ENCODE results near the gene KDM4B. TPM values are rescaled to one million over a fixed set of nuclear protein-coding genes. Genes with fewer than 3 reads are reported as not detected.
A peak's percentile ranks its signal among the peaks of the same experiment; 100 is the strongest.
"Not testable (repeated sequence)": the region's sequence is repeated elsewhere in the genome, so short reads cannot be mapped to it uniquely, and the experiment has no call there.

The KDM4B gene
- total RNA-seq, 1 donor from 2014 or later, result 22.4 TPM

DNA sequence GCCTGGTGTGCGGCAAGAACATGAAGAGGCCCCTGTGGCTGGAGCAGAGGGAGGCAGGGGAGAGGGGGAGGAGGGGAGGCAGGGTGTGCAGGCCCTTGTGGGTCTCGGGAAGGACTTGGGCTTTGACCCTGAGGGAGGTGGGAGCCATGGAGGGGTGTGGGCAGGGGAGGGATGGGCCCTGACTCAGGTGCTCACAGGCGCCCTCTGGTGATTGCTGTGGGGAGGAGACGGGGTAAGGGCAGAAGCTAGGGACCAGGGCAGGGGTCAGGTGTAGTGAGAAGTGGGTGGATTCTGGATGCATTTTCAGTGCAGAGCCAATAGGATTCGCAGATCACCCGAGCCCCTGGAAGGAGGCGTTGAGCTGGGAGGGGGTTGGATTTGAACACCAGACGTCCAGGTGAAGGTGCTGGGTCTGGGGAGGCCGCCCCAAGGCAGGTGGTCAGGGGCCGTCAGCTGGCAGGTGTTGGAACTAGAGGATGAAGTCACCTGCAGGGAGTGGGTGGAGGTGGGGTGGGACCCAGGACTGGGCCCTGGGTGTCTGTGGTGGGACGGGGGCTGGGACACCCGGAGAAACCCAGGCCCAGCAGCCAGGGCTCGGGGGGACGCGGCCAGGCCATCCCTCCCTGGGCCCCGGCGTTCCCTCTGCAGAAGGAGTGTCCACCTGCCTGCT is 185.4 kb downstream of the KDM4B start:
- peak; percentile 20 for ATAC-seq

DNA sequence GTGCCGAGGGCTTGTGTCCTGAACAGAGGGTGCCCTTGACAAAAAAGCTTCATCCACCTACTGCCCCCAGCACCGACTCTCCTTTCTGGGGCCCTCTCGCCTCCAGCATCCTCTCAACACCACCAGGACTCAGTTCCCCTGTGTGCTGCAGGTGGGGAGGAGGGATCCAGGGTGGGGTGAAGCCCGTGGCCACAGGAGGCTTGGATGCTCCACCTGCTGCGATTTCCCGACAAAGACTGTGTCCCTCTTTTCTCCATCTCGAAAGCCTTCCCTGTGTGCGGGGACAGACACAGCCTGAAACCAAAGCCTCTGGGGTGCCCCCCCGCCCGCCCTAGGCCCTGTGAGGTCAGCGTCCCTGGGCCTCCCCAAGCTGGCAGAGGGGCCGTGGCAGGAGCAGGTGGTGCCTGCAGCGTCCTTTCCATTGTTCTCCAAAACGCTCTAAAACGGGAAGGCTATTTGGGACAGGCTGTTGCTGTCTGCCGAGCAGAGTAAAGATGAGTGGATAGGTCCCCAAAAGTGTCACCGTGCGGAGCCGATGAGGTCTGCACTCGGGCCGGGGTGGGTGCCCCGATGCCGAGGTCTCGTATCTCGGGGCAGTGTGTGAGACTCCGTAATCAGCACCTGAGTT is 186.0 kb downstream of the KDM4B start:
- ATAC-seq, result no peak

DNA sequence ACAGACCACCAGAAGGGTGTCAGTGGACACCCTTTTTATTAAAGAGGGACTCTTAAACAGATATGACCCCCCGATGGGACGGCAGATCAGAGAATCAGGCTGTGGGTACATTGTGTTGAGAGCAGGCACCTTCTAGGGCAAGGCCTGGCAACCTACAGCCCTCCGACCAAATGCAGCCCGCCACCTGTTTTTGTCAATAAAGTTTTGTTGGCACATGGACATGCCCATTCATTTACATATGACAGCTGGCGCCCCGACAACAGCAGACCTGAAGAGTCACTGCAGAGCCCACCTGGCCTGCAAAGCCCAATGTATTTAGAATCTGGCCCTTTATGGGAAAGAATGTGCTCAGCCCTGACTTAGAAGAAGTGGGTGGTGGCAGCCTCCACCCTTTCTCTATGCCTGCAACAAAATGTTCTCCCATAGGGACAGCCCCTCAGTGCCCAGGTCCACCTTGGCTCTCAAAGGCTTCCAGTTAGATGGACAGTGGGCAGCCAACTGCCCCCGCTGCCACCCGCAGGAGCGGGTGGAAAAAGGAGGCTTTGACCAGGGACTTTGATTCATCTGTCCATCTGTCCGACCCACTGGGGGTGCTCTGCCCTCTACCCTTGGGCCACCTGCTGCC is 186.8 kb downstream of the KDM4B start:
- no peak for ATAC-seq

DNA sequence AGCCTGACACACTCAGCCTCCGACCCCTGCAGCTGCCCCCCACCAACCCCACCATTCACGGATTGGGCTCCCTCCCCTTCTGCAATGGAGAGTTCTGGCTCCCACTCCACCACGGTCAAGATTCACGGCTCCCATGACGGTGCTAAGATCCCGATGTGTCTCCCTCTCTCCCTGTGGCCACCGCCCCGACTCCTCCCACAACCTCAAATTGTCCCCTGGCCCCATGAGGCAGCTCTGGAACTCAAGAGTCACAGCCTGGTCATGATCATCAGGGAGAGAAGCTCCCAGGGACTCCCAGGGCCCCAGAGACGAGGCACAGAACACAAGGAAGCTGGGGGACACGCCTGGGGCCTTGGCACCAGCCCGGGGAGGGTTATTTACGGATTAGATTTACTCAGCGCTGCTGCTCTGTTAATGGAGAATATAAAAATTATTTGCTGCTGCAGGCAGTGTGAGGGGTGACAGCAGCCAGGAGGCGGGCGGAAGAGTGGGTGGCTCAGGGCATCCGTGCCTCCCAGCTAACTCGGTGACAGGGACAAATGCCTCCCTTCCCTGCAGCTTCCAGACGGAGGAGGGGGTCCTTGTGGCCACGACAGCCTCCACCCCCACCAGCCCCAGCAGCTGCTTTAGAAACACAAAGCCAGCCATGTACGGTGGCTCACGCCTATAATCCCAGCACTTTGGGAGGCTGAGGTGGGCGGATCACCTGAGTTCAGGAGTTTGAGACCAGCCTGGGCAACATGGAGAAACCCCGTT is 187.5 kb downstream of the KDM4B start:
- ATAC-seq, result peak; percentile 10

DNA sequence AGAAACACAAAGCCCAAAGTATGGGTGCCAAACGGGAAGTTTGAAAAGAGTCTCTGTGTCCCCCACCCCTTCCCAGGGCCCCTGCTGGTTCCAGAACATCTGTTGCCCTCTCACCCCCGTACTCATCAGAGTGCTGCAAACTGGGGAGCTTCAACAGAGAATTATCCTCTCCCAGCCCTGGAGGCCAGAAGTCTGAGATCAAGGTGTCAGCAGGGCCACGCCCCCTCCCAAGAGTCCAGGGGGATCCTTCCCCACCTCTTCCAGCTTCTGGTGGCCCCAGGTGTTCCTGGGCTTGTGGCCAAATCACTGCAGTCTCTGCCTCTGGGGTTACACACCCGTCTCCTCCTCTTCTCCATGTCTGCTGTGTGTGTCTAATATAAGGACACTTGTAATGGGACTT is 188.3 kb downstream of the KDM4B start:
- ATAC-seq, result peak; percentile 26

DNA sequence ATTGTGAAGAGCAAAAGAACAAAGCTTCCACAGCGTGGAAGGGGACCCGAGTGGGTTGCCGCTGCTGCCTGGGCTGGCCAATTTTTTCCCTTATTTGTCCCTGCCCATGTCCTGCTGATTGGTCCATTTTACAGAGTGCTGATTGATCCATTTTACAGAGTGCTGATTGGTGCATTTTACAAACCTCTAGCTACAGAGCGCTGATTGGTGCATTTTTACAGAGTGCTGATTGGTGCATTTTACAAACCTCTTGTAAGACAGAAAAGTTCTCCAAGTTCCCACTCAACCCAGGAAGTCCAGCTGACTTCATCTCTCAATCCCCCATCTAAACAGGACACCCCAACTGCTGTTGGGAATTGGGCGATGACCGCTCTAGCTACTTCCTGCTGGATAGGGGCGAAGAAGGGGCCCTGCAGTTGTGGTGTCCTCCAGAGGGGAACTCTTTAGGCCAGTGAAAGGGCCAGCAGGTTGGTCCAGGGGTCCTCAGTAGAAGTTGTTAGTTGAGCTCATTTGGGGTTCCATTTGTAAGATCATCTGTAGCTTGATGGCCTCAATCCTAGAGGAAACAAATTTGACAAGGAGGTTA is 189.7 kb downstream of the KDM4B start:
- not testable (repeated sequence) for ATAC-seq

DNA sequence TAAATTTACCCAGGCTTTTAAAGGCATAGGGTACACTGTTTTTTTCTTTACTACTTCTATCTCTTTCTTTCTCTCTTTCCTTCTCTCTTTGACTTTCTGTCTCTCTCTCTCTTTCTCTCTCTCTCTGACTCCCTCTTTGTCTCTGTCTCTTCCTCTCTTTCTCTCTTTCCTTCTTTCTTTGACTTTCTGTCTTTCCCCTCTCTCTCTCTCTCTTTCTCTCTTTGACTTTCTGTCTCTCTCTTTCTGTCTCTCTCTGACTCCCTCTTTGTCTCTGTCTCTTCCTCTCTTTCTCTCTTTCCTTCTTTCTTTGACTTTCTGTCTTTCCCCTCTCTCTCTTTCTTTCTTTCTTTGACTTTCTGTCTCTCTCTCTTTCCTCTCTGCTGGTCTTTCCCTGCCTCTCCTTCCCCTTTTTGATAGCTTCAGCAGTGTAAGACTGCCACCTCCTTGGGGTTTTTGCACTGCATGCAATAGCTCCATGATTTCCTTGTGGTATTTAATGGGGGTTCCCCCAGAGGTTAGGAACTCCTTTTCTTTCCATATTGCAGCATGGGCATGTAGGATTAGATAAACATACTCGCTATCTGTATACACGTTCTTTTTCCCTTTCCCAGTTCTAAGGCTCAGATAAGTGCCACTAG is 191.4 kb downstream of the KDM4B start:
- not testable (repeated sequence) for ATAC-seq

DNA sequence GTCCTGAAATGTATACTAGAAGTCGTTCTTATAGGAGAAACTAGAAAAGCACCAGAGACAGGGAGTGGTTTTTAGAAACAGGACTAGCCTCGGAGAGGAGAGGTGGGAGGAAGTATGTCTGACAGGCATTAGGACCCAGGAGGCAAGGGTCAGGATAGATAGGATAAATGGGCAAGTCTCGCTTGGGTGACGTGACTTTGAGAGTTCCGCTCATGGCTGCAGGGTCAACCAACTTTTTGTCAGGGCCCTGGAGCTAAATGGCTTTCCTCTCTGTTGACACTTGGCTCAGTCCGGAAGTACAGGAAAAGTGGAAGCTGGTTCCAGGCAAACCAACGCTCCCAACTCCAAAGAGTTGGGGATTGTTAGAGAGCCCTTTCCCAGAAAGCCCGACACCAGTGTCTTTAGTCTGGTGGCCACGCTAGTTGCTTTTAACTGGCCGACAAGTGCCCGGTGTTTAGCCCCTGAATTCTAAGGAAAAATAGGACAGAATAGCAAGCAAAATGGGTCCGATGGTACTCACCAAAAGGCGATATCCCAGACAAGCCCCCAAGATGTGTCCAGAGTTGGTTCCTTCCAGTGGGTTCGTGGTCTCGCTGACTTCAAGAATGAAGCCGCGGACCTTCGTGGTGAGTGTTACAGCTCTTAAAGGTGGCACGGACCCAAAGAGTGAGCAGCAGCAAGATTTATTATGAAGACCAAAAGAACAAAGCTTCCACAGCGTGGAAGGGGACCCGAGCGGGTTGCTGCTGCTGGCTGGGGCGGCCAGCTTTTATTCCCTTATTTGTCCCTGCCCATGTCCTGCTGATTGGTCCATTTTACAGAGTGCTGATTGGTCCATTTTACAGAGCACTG is 196.2 kb downstream of the KDM4B start:
- ATAC-seq, result not testable (repeated sequence)

DNA sequence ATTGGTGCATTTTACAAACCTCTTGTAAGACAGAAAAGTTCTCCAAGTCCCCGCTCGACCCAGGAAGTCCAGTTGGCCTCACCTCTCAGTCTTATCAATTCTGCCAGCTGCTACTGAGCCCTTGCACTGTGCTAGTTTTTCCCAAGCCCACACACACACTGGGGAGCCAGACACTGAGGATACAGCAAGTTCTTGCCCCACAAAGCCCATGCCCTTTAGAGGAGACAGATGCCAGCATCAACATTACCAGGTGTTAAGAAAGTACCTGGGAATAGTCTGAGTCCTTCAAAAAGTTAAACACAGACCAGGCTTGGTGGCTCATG is 196.7 kb downstream of the KDM4B start:
- no peak for ATAC-seq

DNA sequence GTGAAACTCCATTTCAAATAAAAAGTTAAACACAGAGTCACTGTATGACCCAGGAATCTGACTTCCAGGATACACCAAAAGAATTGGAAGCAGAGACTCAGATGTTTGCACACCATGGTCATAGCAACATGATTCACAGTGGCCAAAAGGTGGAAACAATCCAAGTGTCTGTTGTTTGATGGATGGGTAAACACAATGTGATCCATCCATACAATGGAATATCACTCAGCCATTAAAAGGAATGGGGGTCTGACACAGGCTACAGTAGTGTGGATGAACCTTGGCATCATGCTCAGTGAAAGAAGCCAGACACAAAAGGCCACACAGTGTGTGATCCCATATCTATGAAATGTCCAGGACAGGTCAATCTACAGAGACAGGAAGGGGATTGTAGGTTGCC is 197.3 kb downstream of the KDM4B start:
- no peak for ATAC-seq

DNA sequence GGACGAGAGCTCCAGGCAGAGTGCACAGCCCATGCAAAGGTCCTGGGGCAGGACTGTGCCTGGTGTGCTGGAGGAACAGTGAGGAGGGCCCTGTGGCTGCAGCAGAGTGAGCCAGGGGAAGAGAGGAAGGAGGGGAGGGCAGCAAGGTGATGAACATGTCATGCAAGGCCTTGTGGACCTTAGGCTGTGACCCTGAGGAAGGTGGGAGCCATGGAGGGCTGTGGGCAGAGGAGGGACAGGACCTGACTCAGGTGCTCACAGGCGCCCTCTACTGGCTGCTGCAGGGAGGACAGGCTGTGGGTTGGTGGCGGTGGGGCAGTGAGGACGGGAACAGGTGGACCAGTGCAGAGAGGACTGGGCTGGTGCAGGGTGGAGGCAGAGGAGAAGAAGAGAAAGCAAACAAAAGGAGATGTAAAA is 201.4 kb downstream of the KDM4B start:
- no peak for ATAC-seq

DNA sequence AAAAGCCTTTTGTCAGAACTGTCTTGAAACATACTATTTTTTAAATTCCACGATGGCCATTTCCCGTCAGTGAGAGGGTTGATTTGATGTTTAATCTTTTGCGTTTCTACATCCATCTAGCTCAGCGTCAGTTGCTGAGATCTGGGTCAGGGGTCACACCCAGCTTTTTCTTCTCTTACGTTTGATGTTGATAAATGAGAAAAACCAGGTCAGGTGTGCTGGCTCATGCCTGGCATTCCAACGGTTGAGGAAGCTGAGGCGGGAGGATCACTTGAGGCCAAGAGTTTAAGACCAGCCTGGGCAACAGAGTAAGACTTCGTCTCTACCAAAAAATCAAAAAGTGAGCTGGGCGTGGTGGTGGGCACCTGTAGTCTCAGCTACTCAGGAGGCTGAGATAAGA is 202.8 kb downstream of the KDM4B start:
- no peak for ATAC-seq

DNA sequence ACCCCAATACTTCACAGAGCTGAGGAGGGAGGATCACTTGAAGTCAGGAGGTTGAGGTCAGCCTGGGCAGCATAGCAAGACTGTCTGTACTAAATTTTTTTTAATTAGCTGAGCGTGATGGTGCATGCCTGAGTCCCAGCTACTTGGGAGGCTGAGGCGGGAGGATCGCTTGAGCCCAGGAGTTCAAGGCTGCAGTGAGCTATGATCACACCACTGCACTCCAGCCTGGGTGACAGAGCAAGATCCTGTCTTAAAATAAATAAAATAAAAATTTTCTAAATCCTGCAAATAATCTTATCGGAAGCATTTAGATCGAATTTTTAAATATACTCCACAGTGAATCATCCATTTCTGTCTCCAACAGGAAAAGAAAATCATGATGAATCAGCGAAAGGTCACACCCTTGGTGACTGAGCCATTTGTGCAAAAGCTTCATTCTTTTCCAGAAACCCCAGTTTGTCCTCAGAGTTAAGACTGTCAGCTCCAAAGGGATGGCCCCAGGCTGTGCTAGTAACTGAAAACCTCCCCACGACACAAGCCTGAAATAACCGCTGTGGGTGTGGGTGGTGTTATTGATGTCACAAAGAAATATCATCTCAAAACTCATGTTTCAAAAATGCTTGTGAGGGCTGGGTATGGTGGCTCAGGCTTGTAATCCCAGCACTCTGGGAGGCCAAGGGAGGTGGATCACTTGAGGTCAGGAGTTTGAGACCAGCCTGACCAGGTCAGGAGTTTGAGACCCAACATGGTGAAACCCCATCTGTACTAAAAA is 204.1 kb downstream of the KDM4B start:
- peak; percentile 94 for ATAC-seq

DNA sequence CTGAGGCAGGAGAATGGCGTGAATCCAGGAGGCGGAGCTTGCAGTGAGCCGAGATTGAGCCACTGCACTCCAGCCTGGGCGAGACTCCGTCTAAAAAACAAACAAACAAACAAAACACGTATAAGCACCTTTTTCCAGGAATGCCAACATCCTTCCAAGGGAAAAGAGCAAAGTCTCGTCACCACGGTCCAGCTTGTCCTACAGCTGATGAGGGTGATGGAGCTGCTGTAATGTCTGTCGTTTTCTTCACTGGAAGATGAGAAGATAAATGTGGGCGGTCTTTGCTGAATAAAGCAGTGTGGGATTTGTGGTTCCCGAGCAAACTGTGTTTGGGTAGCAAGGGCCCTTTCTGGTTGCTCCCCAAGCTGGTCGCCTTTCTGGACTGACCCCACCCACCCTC is 205.1 kb downstream of the KDM4B start:
- no peak for ATAC-seq

DNA sequence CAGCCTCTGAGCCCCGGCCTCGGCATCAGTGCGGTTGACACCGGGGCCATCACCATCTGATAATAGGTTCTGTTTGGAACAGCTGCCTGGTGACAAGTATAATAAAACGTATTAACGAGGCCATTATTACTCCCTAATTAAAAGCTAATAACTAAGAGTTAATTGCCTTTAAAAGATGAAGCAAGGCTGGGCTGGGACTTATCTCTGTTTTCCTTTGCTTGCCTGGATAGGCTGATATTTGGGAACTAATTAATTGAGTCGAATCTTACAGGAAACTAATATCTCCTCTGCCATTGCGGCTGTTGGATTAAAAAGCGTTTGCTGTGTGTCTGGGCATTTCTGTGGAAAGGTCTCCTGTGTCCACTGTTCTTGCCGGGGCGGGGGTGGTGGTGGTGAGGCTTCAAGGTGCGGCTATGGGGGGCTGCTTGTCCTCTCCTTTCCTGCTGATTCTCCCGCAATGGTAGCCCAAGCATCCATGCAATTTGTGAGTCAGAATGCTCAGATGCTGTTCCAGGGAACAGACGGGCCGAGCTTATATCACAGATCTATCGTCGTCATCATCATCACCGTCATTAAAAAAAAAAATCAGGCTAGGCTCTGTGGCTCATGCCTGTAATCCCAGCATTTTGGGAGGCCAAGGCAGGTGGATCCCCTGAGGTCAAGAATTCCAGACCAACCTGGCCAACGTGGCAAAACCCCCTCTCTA is 209.0 kb downstream of the KDM4B start:
- ATAC-seq, result no peak

DNA sequence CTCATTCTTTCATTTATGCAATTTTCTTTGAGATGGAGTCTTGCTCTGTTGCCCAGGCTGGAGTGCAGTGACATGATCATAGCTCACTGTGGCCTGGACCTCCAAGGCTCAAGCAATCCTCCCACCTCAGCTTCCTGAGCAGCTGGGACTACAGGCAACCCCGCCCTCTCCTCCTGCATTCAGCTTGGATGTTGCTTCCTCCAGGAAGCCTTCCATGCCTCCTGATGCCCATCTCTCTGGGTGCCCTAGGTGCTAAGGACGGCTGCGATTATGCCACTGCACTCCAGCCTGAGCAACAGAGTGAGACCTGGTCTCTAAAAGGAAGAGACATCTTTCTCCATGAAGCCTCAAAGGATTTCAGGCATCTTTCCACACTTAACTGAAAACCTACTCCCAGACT is 209.9 kb downstream of the KDM4B start:
- no peak for ATAC-seq

DNA sequence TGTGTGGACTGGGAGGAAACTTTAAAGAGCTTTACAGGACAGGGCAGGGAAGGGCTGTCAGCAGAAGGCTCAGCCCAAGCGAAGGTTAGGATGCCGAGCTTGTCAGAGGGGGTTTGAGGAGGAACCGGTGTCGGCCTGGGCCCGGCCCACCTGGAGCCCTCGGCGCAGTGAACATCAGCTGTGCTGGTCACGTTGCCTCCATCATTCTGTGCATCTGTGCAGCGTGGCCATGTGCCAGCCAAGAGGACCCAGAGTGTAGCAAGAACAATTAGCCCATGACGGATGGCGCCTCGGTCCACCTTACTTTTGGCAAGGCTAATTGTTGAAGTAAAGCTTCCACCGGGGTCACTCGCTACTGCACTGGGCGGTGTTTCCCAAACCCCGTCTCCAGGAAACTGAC is 210.3 kb downstream of the KDM4B start:
- ATAC-seq, result peak; percentile 15

DNA sequence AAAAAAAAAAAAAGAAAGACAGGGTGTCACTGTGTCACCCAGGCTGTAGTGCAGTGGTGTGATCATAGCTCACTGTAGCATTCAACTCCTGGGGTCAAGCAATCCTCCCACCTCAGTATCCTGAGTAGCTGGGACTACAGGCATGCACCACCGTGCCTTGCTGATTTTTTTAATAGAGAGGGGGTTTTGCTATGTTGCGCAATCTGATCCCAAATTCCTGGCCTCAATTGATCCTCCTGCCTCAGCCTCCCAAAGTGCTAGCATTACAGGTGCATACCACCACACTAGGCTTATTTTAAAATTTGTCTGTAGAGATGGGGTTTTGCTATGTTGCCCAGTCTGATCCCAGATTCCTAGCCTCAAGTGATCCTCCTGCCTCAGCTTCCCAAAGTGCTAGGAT is 212.4 kb downstream of the KDM4B start:
- ATAC-seq, result no peak

DNA sequence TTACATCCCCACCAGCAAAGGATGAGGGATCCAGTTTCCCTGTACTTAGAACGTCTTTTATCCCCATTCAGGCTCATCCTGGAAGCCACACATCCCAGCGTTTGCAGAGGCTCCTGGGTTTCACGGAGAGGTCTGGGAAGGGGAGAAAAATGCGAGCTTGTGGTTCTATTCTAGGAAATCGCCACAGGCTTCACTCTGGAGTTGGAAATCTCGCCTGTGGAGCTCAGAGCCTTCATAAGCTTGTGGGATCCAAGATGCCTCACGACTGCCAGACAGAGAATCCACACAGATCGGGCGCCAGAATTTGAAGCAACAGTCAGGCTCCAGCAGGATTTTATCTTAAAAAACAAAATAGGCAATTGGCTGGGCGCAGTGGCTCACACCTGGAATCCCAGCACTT is 213.8 kb downstream of the KDM4B start:
- no peak for ATAC-seq

DNA sequence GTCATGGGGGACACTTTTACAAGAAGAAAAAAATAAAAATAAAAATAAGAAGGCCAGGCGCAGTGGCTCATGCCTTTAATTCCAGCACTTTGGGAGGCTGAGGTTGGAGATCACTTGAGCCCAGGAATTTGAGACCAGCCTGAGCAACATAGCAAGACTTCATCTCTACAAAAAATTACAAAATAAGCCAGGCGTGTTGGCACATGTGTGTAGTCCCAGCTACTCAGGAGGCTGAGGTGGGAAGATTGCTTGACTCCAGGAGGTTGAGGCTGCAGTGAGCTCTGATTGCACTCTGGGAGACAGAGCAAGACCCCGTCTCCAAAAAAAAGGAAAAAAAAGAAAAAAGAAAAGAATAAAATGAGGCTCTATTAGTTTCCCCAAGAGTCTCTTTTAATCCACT is 214.7 kb downstream of the KDM4B start:
- no peak for ATAC-seq
